Naive thymus-derived CD8-positive, alpha-beta T cell (primary cell): Measurements from ENCODE around the gene F11. TPM values are rescaled to one million over a fixed set of nuclear protein-coding genes. Genes with fewer than 3 reads are reported as not detected.
"Not testable (repeated sequence)": the region's sequence is repeated elsewhere in the genome, so short reads cannot be mapped to it uniquely, and the experiment has no call there.

Source experiments
- ATAC-seq, 2 donors: fragments of 150-1000 bp; cut with Tn5 transposase in 1 of 2; sonication (Bioruptor Pico), chemical (Tn5 transposase) in 1 of 2; 1 replicate in 1 of 2; 2 replicates in 1 of 2; pipeline ENCODE4 v1.10.0; 2021; ENCODE audit warnings: mild to moderate bottlenecking in 2 of 2, moderate library complexity in 2 of 2
- POLR2A ChIA-PET: fragments of 350-600 bp; sonication (Branson Sonifier 250); formaldehyde crosslinking; loops from one replicate; lab custom pipeline; 2021; ENCODE audit warnings: antibody characterized with exemption; lab: Charles Lee
- DNase-seq, 10 donors: peaks; one replicate each; pipeline versions ENCODE4 v3.0.0 to v3.0.0-alpha.2; 2020 to 2022
- H3K27ac Mint-ChIP-seq, 10 donors: one replicate each; pipeline ENCODE4 v1.8.0; 2020 to 2022; ENCODE audit warnings: mild to moderate bottlenecking in 10 of 10, mixed read lengths in 10 of 10, moderate library complexity in 4 of 10, inconsistent platforms in 1 of 10
- H3K27me3 Mint-ChIP-seq, 5 donors: one replicate each; pipeline ENCODE4 v1.8.0; 2021 to 2022; ENCODE audit warnings: mixed read lengths in 5 of 5
- H3K36me3 Mint-ChIP-seq, 3 donors: one replicate each; pipeline ENCODE4 v1.8.0; 2020 to 2022; ENCODE audit warnings: mixed read lengths in 3 of 3, mild to moderate bottlenecking in 2 of 3, inconsistent platforms in 1 of 3
- H3K4me1 Mint-ChIP-seq, 4 donors: one replicate each; pipeline ENCODE4 v1.8.0; 2021 to 2022; ENCODE audit warnings: mixed read lengths in 4 of 4
- H3K4me3 Mint-ChIP-seq, 10 donors: one replicate each; pipeline ENCODE4 v1.8.0; 2020 to 2022; ENCODE audit warnings: mild to moderate bottlenecking in 10 of 10, mixed read lengths in 10 of 10, moderate library complexity in 6 of 10, inconsistent platforms in 1 of 10
- H3K9me3 Mint-ChIP-seq, 9 donors: one replicate each; pipeline ENCODE4 v1.8.0; 2020 to 2022; ENCODE audit warnings: mixed read lengths in 9 of 9, mild to moderate bottlenecking in 3 of 9, inconsistent platforms in 1 of 9, moderate library complexity in 1 of 9
- polyA plus RNA-seq, 3 donors: library from polyadenylated mRNA; unstranded; fragments of 300-500 nt; fragmentation: Illumina TruSeq; gene quantifications; one replicate each; pipeline ENCODE4 v1.2.3, GENCODE V29; 2021
- total RNA-seq, 8 experiments: library from RNA in 2 of 8; stranded (reverse) in 2 of 8; gene quantifications; one replicate each; pipeline ENCODE4 v1.2.3 and lab custom pipeline; 2021 to 2026

Gene F11
- total and polyA plus RNA-seq, 5 experiments from 2014 or later = not detected

- Mint-ChIP-seq H3K9me3 (no peaks in the 10 kb centered on the region), H3K4me3 (no peak overlapping the region), H3K27me3 (peaks cover 3 to 16% (median 5%) of the 10 kb centered on the region in 5 donors), H3K4me1 (peaks cover 0 to 2% (median 0%) of the 10 kb centered on the region in 4 donors), H3K36me3 (peaks cover 0 to 11% (median 2%) of the 10 kb centered on the region in 3 donors), H3K27ac (no peak overlapping the region)
- DNase-seq (no peak), ATAC-seq (no peak)
- POLR2A ChIA-PET = no interaction called here
These were observed 5.9 kb upstream of the F11 start for GRCh38 chr4:186260117-186260503.

GRCh38 chr4:186260504-186261448 lies 5.2 kb upstream of the F11 start:
- Mint-ChIP-seq H3K27ac (no peak overlapping the region), H3K4me1 (peaks cover 0 to 2% (median 0%) of the 10 kb centered on the region in 4 donors), H3K9me3 (no peaks in the 10 kb centered on the region), H3K27me3 (peaks cover 3 to 17% (median 6%) of the 10 kb centered on the region in 5 donors), H3K36me3 (peaks cover 0 to 6% (median 2%) of the 10 kb centered on the region in 3 donors), H3K4me3 (no peak overlapping the region)
- DNase-seq = no peak
- ATAC-seq = no peak
- POLR2A ChIA-PET = no interaction called here

- Mint-ChIP-seq H3K27me3 (peaks cover 19 to 49% (median 30%) of the 10 kb centered on the region in 5 donors), H3K27ac (no peak overlapping the region), H3K36me3 (no peaks in the 10 kb centered on the region), H3K4me3 (no peak overlapping the region), H3K9me3 (peaks cover 0 to 4% (median 0%) of the 10 kb centered on the region in 9 donors), H3K4me1 (peaks cover 0 to 2% (median 0%) of the 10 kb centered on the region in 4 donors)
- POLR2A ChIA-PET = no interaction called here
- no peak for DNase-seq
- ATAC-seq = no peak
These were observed 1.3 kb upstream of the F11 start for GRCh38 chr4:186264660-186265059.

- H3K4me1 Mint-ChIP-seq, POLR2A ChIA-PET, H3K9me3 Mint-ChIP-seq, DNase-seq, H3K4me3 Mint-ChIP-seq, H3K36me3 Mint-ChIP-seq, ATAC-seq: not testable (repeated sequence)
- peaks cover 20 to 50% (median 30%) of the 10 kb centered on the region in 5 donors for H3K27me3 Mint-ChIP-seq
- H3K27ac Mint-ChIP-seq = peak overlapping the region in 1 of 10 donors; percentile 79
These were observed 739 bp upstream of the F11 start for GRCh38 chr4:186265250-186265649.

GRCh38 chr4:186266729-186267456 lies 904 bp downstream of the F11 start:
- Mint-ChIP-seq H3K36me3 (no peaks in the 10 kb centered on the region), H3K4me3 (no peak overlapping the region), H3K9me3 (peaks cover 0 to 4% (median 0%) of the 10 kb centered on the region in 9 donors), H3K27ac (peak overlapping the region in 1 of 10 donors; percentile 25), H3K4me1 (no peaks in the 10 kb centered on the region), H3K27me3 (peaks cover 20 to 57% (median 30%) of the 10 kb centered on the region in 5 donors)
- POLR2A ChIA-PET = interaction anchor here (0.5 kb wide), 1 partner anchor 14 kb away, joined by 5 read pairs; no protein-coding TSS in a partner anchor
- no peak for DNase-seq
- ATAC-seq = no peak

GRCh38 chr4:186271081-186271678 lies 5.2 kb downstream of the F11 start:
- Mint-ChIP-seq H3K36me3 (no peaks in the 10 kb centered on the region), H3K27ac (no peak overlapping the region), H3K4me1 (no peaks in the 10 kb centered on the region), H3K9me3 (peaks cover 0 to 4% (median 0%) of the 10 kb centered on the region in 9 donors), H3K27me3 (peaks cover 14 to 37% (median 22%) of the 10 kb centered on the region in 5 donors), H3K4me3 (no peak overlapping the region)
- POLR2A ChIA-PET = no interaction called here
- no peak for DNase-seq
- no peak for ATAC-seq

GRCh38 chr4:186272699-186273391 lies 6.9 kb downstream of the F11 start:
- H3K4me3 Mint-ChIP-seq = no peak overlapping the region
- DNase-seq (no peak), ATAC-seq (no peak)
- H3K36me3 Mint-ChIP-seq = no peaks in the 10 kb centered on the region
- no peak overlapping the region for H3K27ac Mint-ChIP-seq
- H3K9me3 Mint-ChIP-seq = peaks cover 0 to 4% (median 0%) of the 10 kb centered on the region in 9 donors
- peaks cover 9 to 24% (median 16%) of the 10 kb centered on the region in 5 donors for H3K27me3 Mint-ChIP-seq
- POLR2A ChIA-PET = no interaction called here
- no peaks in the 10 kb centered on the region for H3K4me1 Mint-ChIP-seq

- H3K4me1 Mint-ChIP-seq, H3K27ac Mint-ChIP-seq, DNase-seq, H3K36me3 Mint-ChIP-seq, H3K4me3 Mint-ChIP-seq, POLR2A ChIA-PET, H3K9me3 Mint-ChIP-seq, ATAC-seq: not testable (repeated sequence)
- H3K27me3 Mint-ChIP-seq = peaks cover 6 to 21% (median 14%) of the 10 kb centered on the region in 5 donors
These were observed 7.4 kb downstream of the F11 start for GRCh38 chr4:186273392-186273789.

- ATAC-seq = no peak
- Mint-ChIP-seq H3K9me3 (no peaks in the 10 kb centered on the region), H3K36me3 (no peaks in the 10 kb centered on the region), H3K27me3 (peaks cover 1 to 23% (median 11%) of the 10 kb centered on the region in 5 donors), H3K4me1 (no peaks in the 10 kb centered on the region), H3K27ac (no peak overlapping the region), H3K4me3 (no peak overlapping the region)
- no peak for DNase-seq
- POLR2A ChIA-PET = no interaction called here
These were observed 17.3 kb downstream of the F11 start for GRCh38 chr4:186283311-186283710.

GRCh38 chr4:186285147-186285546 lies 19.2 kb downstream of the F11 start:
- Mint-ChIP-seq H3K4me1 (no peaks in the 10 kb centered on the region), H3K4me3 (no peak overlapping the region), H3K36me3 (no peaks in the 10 kb centered on the region), H3K9me3 (no peaks in the 10 kb centered on the region), H3K27me3 (peaks cover 0 to 32% (median 11%) of the 10 kb centered on the region in 5 donors), H3K27ac (no peak overlapping the region)
- no peak for DNase-seq
- no peak for ATAC-seq
- POLR2A ChIA-PET = no interaction called here

GRCh38 chr4:186286581-186286980 lies 20.6 kb downstream of the F11 start:
- Mint-ChIP-seq H3K9me3 (no peaks in the 10 kb centered on the region), H3K36me3 (no peaks in the 10 kb centered on the region), H3K27ac (no peak overlapping the region), H3K4me3 (no peak overlapping the region), H3K4me1 (no peaks in the 10 kb centered on the region), H3K27me3 (peaks cover 3 to 32% (median 14%) of the 10 kb centered on the region in 5 donors)
- POLR2A ChIA-PET = no interaction called here
- DNase-seq = no peak
- no peak for ATAC-seq

- no peaks in the 10 kb centered on the region for H3K9me3 Mint-ChIP-seq
- H3K4me3 Mint-ChIP-seq = no peak overlapping the region
- H3K4me1 Mint-ChIP-seq = no peaks in the 10 kb centered on the region
- DNase-seq = no peak
- ATAC-seq = no peak
- H3K27me3 Mint-ChIP-seq = peaks cover 12 to 52% (median 22%) of the 10 kb centered on the region in 5 donors
- H3K27ac Mint-ChIP-seq = no peak overlapping the region
- H3K36me3 Mint-ChIP-seq = no peaks in the 10 kb centered on the region
- POLR2A ChIA-PET = no interaction called here
These were observed 25.4 kb downstream of the F11 start for GRCh38 chr4:186291256-186291890.
